RKO (cell line): ENCODE measurements around the gene LAPTM4A.
A peak's percentile ranks its signal among the peaks of the same experiment; 100 is the strongest.
"Not testable (repeated sequence)": the region's sequence is repeated elsewhere in the genome, so short reads cannot be mapped to it uniquely, and the experiment has no call there.

Experiments used
- DNase-seq: peaks from one replicate; pipeline ENCODE4 v3.0.0-alpha.2; 2016; ENCODE audit warnings: low spot score

The LAPTM4A gene

DNA sequence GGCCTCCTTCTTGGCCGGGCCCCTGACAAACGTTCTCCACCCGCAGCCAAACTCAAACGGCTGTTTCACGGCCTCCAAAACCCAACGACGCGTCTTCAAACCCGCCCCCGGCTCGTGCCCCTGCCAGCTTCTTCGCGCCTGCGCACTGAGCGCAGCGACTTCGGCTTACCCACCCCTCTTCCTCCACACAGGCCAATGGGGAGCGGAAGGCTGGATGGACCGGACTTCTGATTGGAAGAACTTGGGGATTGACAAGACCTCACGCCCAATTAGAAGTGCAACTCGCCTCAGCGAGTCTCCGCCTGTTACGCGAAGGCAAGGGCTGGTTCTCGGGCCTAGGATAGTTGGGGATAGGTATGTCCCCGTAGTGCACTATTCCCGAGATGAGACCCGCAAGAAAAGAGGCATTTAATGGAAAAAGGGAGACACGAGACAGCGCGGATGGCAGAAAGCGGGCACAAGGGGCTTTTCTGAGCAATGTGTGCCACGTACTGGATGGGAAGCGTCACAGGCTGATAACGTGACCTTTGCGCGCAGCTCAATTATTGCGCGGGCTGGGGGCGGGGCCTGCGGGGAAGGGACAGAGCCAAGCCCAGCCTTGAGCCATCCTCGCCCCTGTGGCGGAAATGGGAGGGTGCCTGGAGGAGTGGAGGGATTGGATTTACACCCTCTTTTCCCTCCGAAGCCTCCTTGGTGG lies at the start of gene LAPTM4A:
Gene LAPTM4A, minus strand, starts transcription at position 97 of the 697 bp plus-strand sequence. CDS start 108 bp downstream, outside the sequence.
- DNase-seq, result peak; percentile 99

DNA sequence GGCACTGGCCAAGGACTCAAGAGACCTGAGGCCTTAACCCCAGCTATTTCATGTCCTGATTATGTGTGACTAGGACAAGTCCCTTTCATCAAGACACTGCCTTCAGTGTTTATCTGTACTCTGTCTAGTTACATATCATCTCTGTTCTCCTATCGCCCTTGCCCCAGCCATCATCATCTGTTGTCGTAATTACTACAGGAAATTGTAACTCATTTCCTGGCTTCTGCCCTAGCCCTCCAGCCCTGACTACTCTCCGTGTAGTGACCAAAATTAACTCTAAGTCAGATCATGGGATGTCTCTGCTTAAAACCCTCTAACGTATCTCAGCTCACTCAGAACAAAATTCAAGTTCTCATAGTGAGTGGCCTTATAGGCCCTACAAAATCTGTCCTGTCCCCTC lies 49.3 kb upstream of the LAPTM4A start:
- no peak for DNase-seq

DNA sequence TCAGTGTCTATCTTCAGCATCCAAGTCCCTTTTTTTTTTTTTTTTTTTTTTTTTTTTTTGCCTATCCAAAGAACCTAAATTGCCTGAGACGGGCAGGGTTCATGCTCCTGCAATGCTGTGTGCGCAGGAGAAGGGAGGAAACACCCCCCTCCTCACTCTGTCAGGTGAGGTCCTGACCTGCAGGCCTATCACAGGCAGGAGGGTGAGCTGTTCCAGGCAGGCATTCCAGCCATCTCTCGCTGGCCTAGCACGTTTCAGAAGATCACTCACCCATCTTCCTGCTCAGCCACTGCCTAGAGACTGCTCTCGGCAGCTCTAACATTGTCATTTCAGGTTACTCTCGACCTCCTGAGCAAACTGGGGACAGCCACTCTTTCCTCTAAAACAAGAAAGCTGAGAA lies 48.4 kb upstream of the LAPTM4A start:
- DNase-seq, result no peak

DNA sequence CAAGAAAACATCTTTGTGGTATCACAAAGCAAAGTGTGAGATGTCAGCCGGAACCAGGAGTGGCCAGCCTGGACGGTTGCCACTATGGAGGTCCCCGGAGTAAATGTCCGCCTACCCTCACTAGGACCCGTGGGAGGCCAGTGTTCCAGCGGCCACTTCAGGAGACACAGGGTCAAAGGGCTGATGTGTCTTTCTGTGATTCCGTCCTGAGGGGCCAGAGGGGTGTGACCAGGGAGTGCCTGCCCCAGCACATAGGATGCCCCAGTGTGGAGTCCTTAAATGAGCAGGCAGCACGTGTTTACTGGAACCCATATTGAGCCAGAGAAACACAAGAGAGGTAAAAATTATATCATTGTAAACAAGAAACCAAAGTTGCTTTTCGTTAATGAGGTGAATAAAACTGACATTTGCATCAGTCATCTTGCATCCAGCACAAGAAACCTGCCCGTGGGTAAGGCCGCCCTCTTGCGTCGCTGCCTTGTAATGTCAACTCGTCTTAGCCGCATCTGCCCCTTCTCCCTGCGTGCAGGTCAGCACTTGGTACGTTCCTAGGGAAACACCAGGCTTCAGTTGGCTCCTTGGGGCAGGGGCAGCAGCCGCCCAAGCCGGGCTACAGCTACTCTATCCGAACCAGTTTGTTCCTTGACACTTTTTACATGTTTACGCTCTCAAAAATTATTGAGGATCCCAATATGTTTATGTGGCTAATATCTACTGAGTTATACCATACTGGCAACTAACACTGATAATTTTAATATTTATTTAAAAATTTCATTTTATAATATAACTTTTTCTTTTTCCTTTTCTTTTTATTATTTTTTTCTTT lies 46.7 kb upstream of the LAPTM4A start:
- DNase-seq, result peak; percentile 90

- no peak for DNase-seq
These were observed 44.0 kb upstream of the LAPTM4A start for GRCh38 chr2:20095469-20095868.

DNA sequence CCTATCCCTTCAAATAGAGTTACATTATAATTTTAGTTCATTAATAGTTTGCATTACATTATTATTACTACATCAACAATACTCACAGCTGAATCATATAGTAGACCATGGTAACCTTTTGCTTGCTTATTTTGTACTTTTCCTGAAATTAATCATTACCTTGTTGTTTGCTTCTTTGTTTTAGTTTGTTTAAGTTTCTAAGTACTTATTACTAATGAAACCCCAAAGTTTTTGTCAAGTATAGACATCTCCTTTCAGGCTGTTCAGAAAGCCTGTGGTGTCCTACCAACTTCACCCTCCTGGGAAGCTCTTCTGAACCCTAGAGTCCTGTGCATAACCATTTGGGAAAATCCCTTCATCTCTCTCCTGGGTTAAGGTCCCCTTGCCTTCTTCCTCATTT lies 43.5 kb upstream of the LAPTM4A start:
- no peak for DNase-seq

GRCh38 chr2:20094142-20094755 lies 42.8 kb upstream of the LAPTM4A start:
- DNase-seq, result no peak

- peak; percentile 28 for DNase-seq
These were observed 42.1 kb upstream of the LAPTM4A start for GRCh38 chr2:20093263-20094141.

DNA sequence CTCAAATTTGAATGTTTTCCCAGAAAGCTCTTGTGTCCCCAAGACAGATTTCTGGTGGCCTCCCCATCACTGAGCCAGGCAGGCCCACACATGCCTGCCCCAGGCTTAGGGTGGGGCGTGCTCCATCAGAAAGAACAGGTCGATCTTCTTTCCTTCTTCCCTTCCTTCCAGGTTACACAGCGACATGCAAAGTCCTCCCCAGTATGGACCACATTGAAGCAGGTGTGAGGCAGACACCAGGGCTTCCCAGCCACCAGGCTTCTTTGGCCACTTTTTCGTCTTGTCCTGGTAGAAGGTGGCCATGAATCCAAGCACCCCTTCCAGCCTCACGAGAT lies 41.4 kb upstream of the LAPTM4A start:
- DNase-seq, result no peak

DNA sequence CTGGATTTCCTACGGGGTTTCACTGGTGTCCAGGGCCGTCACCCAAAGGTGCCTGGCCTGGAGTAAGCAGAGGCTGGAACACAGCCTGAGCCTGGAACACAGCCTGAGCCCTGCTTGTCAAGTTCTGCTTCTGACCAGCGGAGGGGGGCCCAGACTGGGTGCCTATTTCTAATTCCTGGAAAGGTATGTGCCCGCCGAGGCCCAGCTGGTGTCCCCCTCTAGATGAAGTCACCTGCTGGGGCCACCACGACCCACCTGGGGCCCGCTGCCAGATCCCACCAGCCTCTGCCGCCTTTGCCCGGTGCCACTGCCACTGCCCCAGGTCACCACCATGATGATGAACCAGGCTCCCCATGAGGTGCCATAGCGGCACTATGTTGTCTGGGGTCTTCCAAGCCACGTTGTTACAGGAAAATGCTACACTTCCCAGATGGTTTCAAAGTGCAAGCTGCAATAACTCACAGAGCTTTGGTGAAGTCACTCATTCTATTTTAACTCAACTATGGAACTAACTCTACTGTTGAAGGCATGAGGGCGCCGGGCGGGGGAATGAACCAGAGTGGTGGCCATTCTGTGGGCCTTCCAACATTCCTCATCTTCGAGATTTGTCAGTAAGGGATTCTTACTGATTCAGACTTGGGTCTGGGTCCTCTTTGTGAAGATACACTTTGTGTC lies 40.9 kb upstream of the LAPTM4A start:
- no peak for DNase-seq

GRCh38 chr2:20091305-20091991 lies 40.0 kb upstream of the LAPTM4A start:
- peak; percentile 36 for DNase-seq

GRCh38 chr2:20089715-20090464 lies 38.5 kb upstream of the LAPTM4A start:
- DNase-seq, result no peak

- DNase-seq, result not testable (repeated sequence)
These were observed 34.5 kb upstream of the LAPTM4A start for GRCh38 chr2:20085909-20086308.

- DNase-seq, result not testable (repeated sequence)
These were observed 31.4 kb upstream of the LAPTM4A start for GRCh38 chr2:20082812-20083211.

GRCh38 chr2:20081841-20082240 lies 30.4 kb upstream of the LAPTM4A start:
- DNase-seq, result no peak

DNA sequence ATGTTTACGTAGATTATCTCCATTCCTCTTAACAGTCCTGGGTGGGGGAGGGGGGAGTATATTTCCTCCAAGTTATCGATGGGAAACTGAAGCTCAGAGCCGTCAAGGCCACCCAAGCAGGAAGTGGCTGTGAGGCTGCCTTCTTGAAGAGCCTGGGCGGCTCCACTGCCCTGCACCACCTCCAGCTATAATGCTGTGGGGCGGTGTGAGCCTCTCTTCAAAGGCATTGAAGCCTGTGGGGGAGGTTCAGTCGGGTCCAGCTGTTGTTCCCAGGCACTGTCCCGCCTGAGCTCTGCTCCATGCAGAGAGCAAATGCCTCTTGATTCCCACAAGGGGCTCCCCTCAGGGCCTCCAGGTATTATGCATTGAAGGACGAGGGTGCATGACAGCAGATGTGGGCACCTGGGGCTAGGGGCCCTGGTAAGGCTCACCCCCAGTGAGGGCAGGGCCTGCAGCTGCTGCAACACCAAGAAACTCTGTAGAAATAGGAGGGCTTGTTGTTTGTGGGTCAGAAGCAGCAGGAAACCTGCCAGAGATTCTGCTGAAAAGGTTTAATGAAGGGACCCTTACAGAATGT lies 29.5 kb upstream of the LAPTM4A start:
- no peak for DNase-seq

DNA sequence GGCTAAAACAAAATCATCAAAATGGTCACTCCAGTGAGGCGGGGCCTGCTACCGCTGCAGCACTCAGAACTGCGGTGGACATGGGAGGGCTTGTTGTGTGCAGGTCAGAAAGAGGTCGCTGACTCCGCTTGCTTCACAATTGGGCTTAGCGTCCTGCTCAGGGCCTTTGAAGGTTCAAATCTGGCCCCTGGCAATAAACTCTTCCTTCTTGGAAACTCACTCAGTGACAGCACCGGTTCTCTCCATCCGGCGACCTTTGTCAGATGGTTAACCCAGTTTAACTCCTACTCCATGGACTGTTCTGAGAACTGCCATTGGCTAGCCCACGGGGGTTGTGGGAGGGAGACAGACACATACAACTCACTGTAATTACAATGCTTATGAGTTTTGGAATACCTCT lies 29.0 kb upstream of the LAPTM4A start:
- DNase-seq, result no peak

DNA sequence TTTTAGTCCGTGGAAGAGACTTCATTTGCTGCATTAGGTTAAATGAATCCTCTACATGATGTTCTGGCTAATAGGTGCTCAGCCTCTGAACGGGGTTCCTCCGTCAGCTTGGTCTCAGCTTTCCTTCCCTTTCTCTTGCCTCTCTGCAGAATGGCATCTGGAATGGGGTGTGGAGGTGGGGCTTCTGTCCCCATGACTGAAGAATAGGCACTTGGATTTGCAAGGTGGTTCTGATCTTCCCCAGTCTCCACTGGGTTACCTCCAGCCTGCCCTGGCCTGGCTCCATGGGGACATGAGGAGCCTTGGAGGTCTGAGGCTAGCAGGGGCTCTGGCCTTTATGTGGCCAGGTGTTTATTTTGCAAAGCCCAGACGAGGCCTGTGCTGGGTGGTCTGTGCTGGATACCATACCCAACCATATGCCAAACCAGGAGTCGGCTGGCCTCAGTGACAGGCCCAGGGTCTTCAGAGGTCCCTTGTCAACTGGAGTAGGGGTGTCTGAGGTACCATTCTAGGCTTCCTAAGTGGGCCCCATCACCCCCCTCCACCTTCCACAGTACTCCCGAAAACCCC lies 28.2 kb upstream of the LAPTM4A start:
- no peak for DNase-seq

DNA sequence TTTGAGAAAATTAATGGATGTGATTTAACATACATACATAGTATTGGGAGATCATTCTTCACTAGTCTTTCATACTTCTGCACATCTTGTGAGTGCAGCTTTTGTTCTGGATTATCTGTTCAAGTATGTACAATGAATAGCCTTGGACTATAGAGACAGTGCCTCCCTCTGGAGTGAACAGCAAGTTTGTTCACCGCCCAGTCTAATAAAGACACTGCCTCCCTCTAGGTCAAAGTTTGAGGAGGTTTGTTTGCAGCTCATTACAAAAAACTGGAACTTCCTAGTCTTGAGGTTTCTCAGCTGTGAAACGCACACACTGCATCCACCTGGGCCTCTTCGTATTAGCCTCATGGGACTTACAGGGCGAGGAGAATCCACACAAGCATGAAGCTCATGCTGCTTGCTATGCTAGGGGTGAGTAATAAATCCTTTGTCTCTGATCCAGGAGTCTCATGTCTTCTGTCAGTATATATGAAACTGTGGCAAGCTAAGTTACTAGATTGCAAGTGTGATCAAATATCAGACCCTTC lies 26.0 kb upstream of the LAPTM4A start:
- no peak for DNase-seq
